T-helper 2 cell treated with Interferon-gamma antibody and Interleukin-4, amounts not matched to agents 5 μg/mL and 100 μg/mL, for 36 hours (primary cell): Measurements from ENCODE around the gene PSMC1.

ENCODE experiments used
- DNase-seq: peaks from one replicate; pipeline ENCODE4 v3.0.0; 2021; ENCODE audit warnings: low spot score
- H3K27ac Mint-ChIP-seq: one replicate; pipeline ENCODE4 v1.8.0; 2021; ENCODE audit warnings: mild to moderate bottlenecking, mixed read lengths
- H3K27me3 Mint-ChIP-seq: one replicate; pipeline ENCODE4 v1.8.0; 2021; ENCODE audit warnings: low read depth, mixed read lengths
- H3K36me3 Mint-ChIP-seq: one replicate; pipeline ENCODE4 v1.8.0; 2021; ENCODE audit warnings: low read depth, mixed read lengths
- H3K4me1 Mint-ChIP-seq: one replicate; pipeline ENCODE4 v1.8.0; 2021; ENCODE audit warnings: low read depth, mixed read lengths
- H3K4me3 Mint-ChIP-seq: one replicate; pipeline ENCODE4 v1.8.0; 2022; ENCODE audit warnings: mild to moderate bottlenecking, moderate library complexity, mixed read lengths
- H3K9me3 Mint-ChIP-seq: one replicate; pipeline ENCODE4 v1.8.0; 2021; ENCODE audit warnings: mixed read lengths

PSMC1 gene

GRCh38 chr14:90301668-90302090 lies 45.3 kb downstream of the PSMC1 start:
- H3K4me1 Mint-ChIP-seq = peaks cover 9% of the 10 kb centered on the region
- no peak overlapping the region for H3K27ac Mint-ChIP-seq
- H3K27me3 Mint-ChIP-seq = no peaks in the 10 kb centered on the region
- no peak overlapping the region for H3K4me3 Mint-ChIP-seq
- H3K36me3 Mint-ChIP-seq = peaks cover 27% of the 10 kb centered on the region
- no peaks in the 10 kb centered on the region for H3K9me3 Mint-ChIP-seq
- no peak for DNase-seq

- peaks cover 9% of the 10 kb centered on the region for H3K4me1 Mint-ChIP-seq
Measured at GRCh38 chr14:90302529-90303303, 46.4 kb downstream of the PSMC1 start.

GRCh38 chr14:90303473-90303872 lies 47.1 kb downstream of the PSMC1 start:
- peaks cover 31% of the 10 kb centered on the region for H3K36me3 Mint-ChIP-seq
- no peaks in the 10 kb centered on the region for H3K27me3 Mint-ChIP-seq
- no peaks in the 10 kb centered on the region for H3K9me3 Mint-ChIP-seq
- no peak for DNase-seq
- H3K4me3 Mint-ChIP-seq = no peak overlapping the region
- no peak overlapping the region for H3K27ac Mint-ChIP-seq
- H3K4me1 Mint-ChIP-seq = peaks cover 9% of the 10 kb centered on the region

More at GRCh38 chr14:90302529-90303303, 46.4 kb downstream of the PSMC1 start:
- Mint-ChIP-seq H3K36me3 (peaks cover 28% of the 10 kb centered on the region), H3K4me3 (no peak overlapping the region), H3K27ac (no peak overlapping the region), H3K9me3 (no peaks in the 10 kb centered on the region), H3K27me3 (no peaks in the 10 kb centered on the region)
- no peak for DNase-seq

- Mint-ChIP-seq H3K27ac (no peak overlapping the region), H3K9me3 (no peaks in the 10 kb centered on the region), H3K36me3 (peaks cover 34% of the 10 kb centered on the region), H3K27me3 (no peaks in the 10 kb centered on the region), H3K4me1 (peaks cover 9% of the 10 kb centered on the region), H3K4me3 (no peak overlapping the region)
- DNase-seq = no peak
Measured at GRCh38 chr14:90304502-90304901, 48.1 kb downstream of the PSMC1 start.

GRCh38 chr14:90305176-90305601 lies 48.8 kb downstream of the PSMC1 start:
- peaks cover 34% of the 10 kb centered on the region for H3K36me3 Mint-ChIP-seq
- H3K4me3 Mint-ChIP-seq = no peak overlapping the region
- peaks cover 9% of the 10 kb centered on the region for H3K4me1 Mint-ChIP-seq
- no peak overlapping the region for H3K27ac Mint-ChIP-seq
- DNase-seq = no peak
- H3K9me3 Mint-ChIP-seq = no peaks in the 10 kb centered on the region
- no peaks in the 10 kb centered on the region for H3K27me3 Mint-ChIP-seq

GRCh38 chr14:90308561-90308960 lies 52.2 kb downstream of the PSMC1 start:
- Mint-ChIP-seq H3K4me1 (peaks cover 2% of the 10 kb centered on the region), H3K4me3 (no peak overlapping the region), H3K27me3 (no peaks in the 10 kb centered on the region), H3K9me3 (no peaks in the 10 kb centered on the region), H3K27ac (no peak overlapping the region), H3K36me3 (peaks cover 25% of the 10 kb centered on the region)
- no peak for DNase-seq

- Mint-ChIP-seq H3K4me1 (peaks cover 8% of the 10 kb centered on the region), H3K4me3 (no peak overlapping the region), H3K27me3 (no peaks in the 10 kb centered on the region), H3K36me3 (peaks cover 21% of the 10 kb centered on the region), H3K9me3 (peaks cover 6% of the 10 kb centered on the region), H3K27ac (no peak overlapping the region)
- DNase-seq = no peak
Measured at GRCh38 chr14:90317286-90317685, 60.9 kb downstream of the PSMC1 start.

- H3K36me3 Mint-ChIP-seq = peaks cover 21% of the 10 kb centered on the region
- H3K9me3 Mint-ChIP-seq = peaks cover 6% of the 10 kb centered on the region
- H3K27ac Mint-ChIP-seq = no peak overlapping the region
- peaks cover 8% of the 10 kb centered on the region for H3K4me1 Mint-ChIP-seq
- no peak for DNase-seq
- H3K27me3 Mint-ChIP-seq = no peaks in the 10 kb centered on the region
- no peak overlapping the region for H3K4me3 Mint-ChIP-seq
Measured at GRCh38 chr14:90318016-90318415, 61.7 kb downstream of the PSMC1 start.

- H3K4me1 Mint-ChIP-seq = peaks cover 8% of the 10 kb centered on the region
- peaks cover 6% of the 10 kb centered on the region for H3K9me3 Mint-ChIP-seq
- no peak overlapping the region for H3K4me3 Mint-ChIP-seq
- H3K27me3 Mint-ChIP-seq = no peaks in the 10 kb centered on the region
- peaks cover 21% of the 10 kb centered on the region for H3K36me3 Mint-ChIP-seq
- no peak for DNase-seq
- no peak overlapping the region for H3K27ac Mint-ChIP-seq
Measured at GRCh38 chr14:90319173-90319572, 62.8 kb downstream of the PSMC1 start.

GRCh38 chr14:90319634-90320541 lies 63.5 kb downstream of the PSMC1 start:
- H3K9me3 Mint-ChIP-seq = peaks cover 6% of the 10 kb centered on the region
- H3K4me3 Mint-ChIP-seq = no peak overlapping the region
- H3K27ac Mint-ChIP-seq = no peak overlapping the region
- no peaks in the 10 kb centered on the region for H3K27me3 Mint-ChIP-seq
- H3K36me3 Mint-ChIP-seq = peaks cover 19% of the 10 kb centered on the region
- peaks cover 8% of the 10 kb centered on the region for H3K4me1 Mint-ChIP-seq
- no peak for DNase-seq

- peaks cover 12% of the 10 kb centered on the region for H3K36me3 Mint-ChIP-seq
- no peaks in the 10 kb centered on the region for H3K27me3 Mint-ChIP-seq
- H3K4me1 Mint-ChIP-seq = peaks cover 10% of the 10 kb centered on the region
- no peak overlapping the region for H3K27ac Mint-ChIP-seq
- no peak for DNase-seq
- H3K9me3 Mint-ChIP-seq = peaks cover 6% of the 10 kb centered on the region
- H3K4me3 Mint-ChIP-seq = no peak overlapping the region
Measured at GRCh38 chr14:90321891-90322290, 65.5 kb downstream of the PSMC1 start.
